Measurements from ENCODE around the gene JARID2.
"Not testable (repeated sequence)": the region's sequence is repeated elsewhere in the genome, so short reads cannot be mapped to it uniquely, and the experiment has no call there.

The JARID2 gene

GRCh38 chr6:15309611-15310283 is 63.9 kb downstream of the JARID2 start:
- no peak for DNase-seq (ENCODE audit: low spot score)

- DNase-seq (ENCODE audit: low spot score) = no peak
Measured at GRCh38 chr6:15310680-15311079, 64.8 kb downstream of the JARID2 start.

GRCh38 chr6:15312500-15312899 is 66.6 kb downstream of the JARID2 start:
- DNase-seq (ENCODE audit: low spot score) = peak; percentile 68

GRCh38 chr6:15313367-15313766 is 67.5 kb downstream of the JARID2 start:
- no peak for DNase-seq (ENCODE audit: low spot score)

GRCh38 chr6:15316754-15317153 is 70.9 kb downstream of the JARID2 start:
- no peak for DNase-seq (ENCODE audit: low spot score)

- no peak for DNase-seq (ENCODE audit: low spot score)
Measured at GRCh38 chr6:15317251-15317650, 71.4 kb downstream of the JARID2 start.

- DNase-seq (ENCODE audit: low spot score) = no peak
Measured at GRCh38 chr6:15317934-15318902, 72.3 kb downstream of the JARID2 start.

GRCh38 chr6:15319677-15320076 is 73.8 kb downstream of the JARID2 start:
- DNase-seq (ENCODE audit: low spot score) = no peak

GRCh38 chr6:15320693-15321092 is 74.8 kb downstream of the JARID2 start:
- DNase-seq (ENCODE audit: low spot score) = no peak

- DNase-seq (ENCODE audit: low spot score) = no peak
Measured at GRCh38 chr6:15322184-15322583, 76.3 kb downstream of the JARID2 start.

- peak; percentile 61 for DNase-seq (ENCODE audit: low spot score)
Measured at GRCh38 chr6:15322781-15323536, 77.1 kb downstream of the JARID2 start.

GRCh38 chr6:15323611-15324010 is 77.7 kb downstream of the JARID2 start:
- DNase-seq (ENCODE audit: low spot score) = not testable (repeated sequence)

- no peak for DNase-seq (ENCODE audit: low spot score)
Measured at GRCh38 chr6:15324427-15324985, 78.6 kb downstream of the JARID2 start.

GRCh38 chr6:15325540-15325955 is 79.7 kb downstream of the JARID2 start:
- no peak for DNase-seq (ENCODE audit: low spot score)

GRCh38 chr6:15326067-15326614 is 80.3 kb downstream of the JARID2 start:
- DNase-seq (ENCODE audit: low spot score) = no peak

GRCh38 chr6:15327271-15327670 is 81.4 kb downstream of the JARID2 start:
- peak; percentile 26 for DNase-seq (ENCODE audit: low spot score)

- DNase-seq (ENCODE audit: low spot score) = peak; percentile 76
Measured at GRCh38 chr6:15329197-15329671, 83.4 kb downstream of the JARID2 start.

GRCh38 chr6:15330174-15330944 is 84.5 kb downstream of the JARID2 start:
- DNase-seq (ENCODE audit: low spot score) = peak; percentile 25

GRCh38 chr6:15331143-15331542 is 85.3 kb downstream of the JARID2 start:
- peak; percentile 26 for DNase-seq (ENCODE audit: low spot score)

- DNase-seq (ENCODE audit: low spot score) = no peak
Measured at GRCh38 chr6:15331629-15332251, 85.9 kb downstream of the JARID2 start.
